NT2/D1 (cell line): Measurements from ENCODE around the gene CACNA1D.

ENCODE experiments used
- DNase-seq: peaks from one replicate; pipeline ENCODE4 v3.0.0-alpha.2; 2011; ENCODE audit warnings: low read depth, low spot score
- H3K27me3 ChIP-seq: 2 replicates; pipeline ENCODE4 v1.6.0; 2011; ENCODE audit warnings: mild to moderate bottlenecking; ENCODE audit not compliant: insufficient read length, insufficient read depth
- H3K36me3 ChIP-seq: 2 replicates; pipeline ENCODE4 v1.6.1; 2011; ENCODE audit warnings: mild to moderate bottlenecking, low read length, mixed read lengths; ENCODE audit not compliant: insufficient read depth, insufficient read length
- H3K4me1 ChIP-seq: 2 replicates; pipeline ENCODE4 v1.5.1; 2011; ENCODE audit not compliant: insufficient read depth, insufficient read length
- H3K4me3 ChIP-seq: 2 replicates; pipeline ENCODE4 v1.5.1; 2011; ENCODE audit warnings: low read depth; ENCODE audit not compliant: insufficient read length
- H3K9ac ChIP-seq: 2 replicates; pipeline ENCODE4 v1.6.0; 2011; ENCODE audit warnings: low read depth; ENCODE audit not compliant: insufficient read length
- H3K9me3 ChIP-seq: 2 replicates; pipeline ENCODE4 v1.5.1; 2011; ENCODE audit warnings: mild to moderate bottlenecking, low read length; ENCODE audit not compliant: insufficient read depth
- SUZ12 ChIP-seq: IDR thresholded peaks from 2 replicates; pipeline ENCODE4 v1.6.1; 2011; ENCODE audit not compliant: insufficient read length, insufficient read depth; ENCODE audit errors: extremely low read depth
- YY1 ChIP-seq: IDR thresholded peaks from 2 replicates; pipeline ENCODE4 v1.6.1; 2011; ENCODE audit not compliant: insufficient read length, insufficient read depth
- ZNF274 ChIP-seq: IDR thresholded peaks from 2 replicates; pipeline ENCODE4 v1.6.1; 2011; ENCODE audit warnings: mild to moderate bottlenecking, low read depth, low read length

The CACNA1D gene

GRCh38 chr3:53589806-53590205, 95.4 kb downstream of the CACNA1D start:
- Histone ChIP-seq H3K9me3 (no peaks in the 10 kb centered on the region), H3K9ac (no peak overlapping the region), H3K27me3 (no peaks in the 10 kb centered on the region), H3K36me3 (no peaks in the 10 kb centered on the region), H3K4me1 (peaks cover 4% of the 10 kb centered on the region), H3K4me3 (no peak overlapping the region)
- TF ChIP-seq SUZ12 (no peak), ZNF274 (no peak), YY1 (no peak)
- no peak for DNase-seq

GRCh38 chr3:53590606-53591005, 96.2 kb downstream of the CACNA1D start:
- Histone ChIP-seq H3K36me3 (no peaks in the 10 kb centered on the region), H3K4me1 (peaks cover 4% of the 10 kb centered on the region), H3K9ac (no peak overlapping the region), H3K9me3 (no peaks in the 10 kb centered on the region), H3K4me3 (no peak overlapping the region), H3K27me3 (no peaks in the 10 kb centered on the region)
- no peak for DNase-seq
- TF ChIP-seq ZNF274 = no peak

- no peaks in the 10 kb centered on the region for H3K27me3 ChIP-seq
- no peaks in the 10 kb centered on the region for H3K9me3 ChIP-seq
- peaks cover 4% of the 10 kb centered on the region for H3K4me1 ChIP-seq
- H3K36me3 ChIP-seq = no peaks in the 10 kb centered on the region
- H3K4me3 ChIP-seq = no peak overlapping the region
- no peak for DNase-seq
- TF ChIP-seq SUZ12 (no peak), ZNF274 (no peak), YY1 (no peak)
- H3K9ac ChIP-seq = no peak overlapping the region
Measured at GRCh38 chr3:53591646-53592045, 97.2 kb downstream of the CACNA1D start.

GRCh38 chr3:53592862-53593261, 98.5 kb downstream of the CACNA1D start:
- Histone ChIP-seq H3K36me3 (no peaks in the 10 kb centered on the region), H3K9me3 (no peaks in the 10 kb centered on the region), H3K4me1 (peaks cover 3% of the 10 kb centered on the region), H3K4me3 (no peak overlapping the region), H3K9ac (no peak overlapping the region), H3K27me3 (no peaks in the 10 kb centered on the region)
- TF ChIP-seq ZNF274 (no peak), YY1 (no peak), SUZ12 (no peak)
- no peak for DNase-seq

GRCh38 chr3:53593611-53594010, 99.2 kb downstream of the CACNA1D start:
- H3K9me3 ChIP-seq = no peaks in the 10 kb centered on the region
- H3K36me3 ChIP-seq = no peaks in the 10 kb centered on the region
- H3K4me1 ChIP-seq = no peaks in the 10 kb centered on the region
- H3K4me3 ChIP-seq = no peak overlapping the region
- H3K9ac ChIP-seq = no peak overlapping the region
- no peak for DNase-seq
- no peaks in the 10 kb centered on the region for H3K27me3 ChIP-seq
- TF ChIP-seq YY1 (no peak), SUZ12 (no peak)

- TF ChIP-seq ZNF274 (no peak), YY1 (no peak), SUZ12 (no peak)
- no peaks in the 10 kb centered on the region for H3K27me3 ChIP-seq
Measured at GRCh38 chr3:53594276-53594675, 99.9 kb downstream of the CACNA1D start.

GRCh38 chr3:53595660-53596059, 101.2 kb downstream of the CACNA1D start:
- Histone ChIP-seq H3K36me3 (no peaks in the 10 kb centered on the region), H3K9ac (no peak overlapping the region), H3K4me1 (no peaks in the 10 kb centered on the region), H3K9me3 (no peaks in the 10 kb centered on the region), H3K4me3 (no peak overlapping the region), H3K27me3 (no peaks in the 10 kb centered on the region)
- no peak for DNase-seq
- no peak for TF ChIP-seq ZNF274
- TF ChIP-seq YY1 = no peak
- no peak for TF ChIP-seq SUZ12

More at GRCh38 chr3:53594276-53594675, 99.9 kb downstream of the CACNA1D start:
- H3K36me3 ChIP-seq = no peaks in the 10 kb centered on the region
- H3K9me3 ChIP-seq = no peaks in the 10 kb centered on the region
- H3K4me3 ChIP-seq = no peak overlapping the region
- no peak for DNase-seq
- no peaks in the 10 kb centered on the region for H3K4me1 ChIP-seq
- no peak overlapping the region for H3K9ac ChIP-seq

GRCh38 chr3:53597136-53597915, 102.9 kb downstream of the CACNA1D start:
- Histone ChIP-seq H3K4me1 (no peaks in the 10 kb centered on the region), H3K36me3 (no peaks in the 10 kb centered on the region), H3K4me3 (no peak overlapping the region), H3K9ac (no peak overlapping the region), H3K9me3 (no peaks in the 10 kb centered on the region), H3K27me3 (no peaks in the 10 kb centered on the region)
- TF ChIP-seq YY1 = no peak
- TF ChIP-seq ZNF274 = no peak
- no peak for TF ChIP-seq SUZ12
- DNase-seq = no peak
